Activated CD4-positive, alpha-beta T cell treated with anti-CD3 and anti-CD28 coated beads for 36 hours (primary cell): ENCODE results near the gene CAMKMT. TPM values are rescaled to one million over a fixed set of nuclear protein-coding genes. Genes with fewer than 3 reads are reported as not detected.

Experiments
- ATAC-seq: fragments of 200-7000 bp; cut with Tn5 transposase; one replicate; pipeline ENCODE4 v1.10.0; 2021; ENCODE audit warnings: mild to moderate bottlenecking, moderate library complexity
- CTCF ChIA-PET: fragments of 350-600 bp; sonication (Branson Sonifier 250); formaldehyde crosslinking; loops from one replicate; lab custom pipeline; 2021; ENCODE audit warnings: antibody characterized with exemption; lab: Charles Lee
- POLR2A ChIA-PET: fragments of 350-600 bp; sonication (Branson Sonifier 250); formaldehyde crosslinking; loops from one replicate; lab custom pipeline; 2021; ENCODE audit warnings: antibody characterized with exemption, inconsistent platforms; lab: Charles Lee
- DNase-seq: peaks from one replicate; pipeline ENCODE4 v3.0.0-alpha.2; 2020
- H3K27ac Mint-ChIP-seq: one replicate; pipeline ENCODE4 v1.8.0; 2021; ENCODE audit warnings: mixed read lengths
- H3K27me3 Mint-ChIP-seq: one replicate; pipeline ENCODE4 v1.8.0; 2021; ENCODE audit warnings: mixed read lengths
- H3K36me3 Mint-ChIP-seq: one replicate; pipeline ENCODE4 v1.8.0; 2021; ENCODE audit warnings: low read depth, mixed read lengths
- H3K4me1 Mint-ChIP-seq: one replicate; pipeline ENCODE4 v1.8.0; 2021; ENCODE audit warnings: mixed read lengths
- H3K4me3 Mint-ChIP-seq: one replicate; pipeline ENCODE4 v1.8.0; 2021; ENCODE audit warnings: mild to moderate bottlenecking, moderate library complexity, mixed read lengths
- H3K9me3 Mint-ChIP-seq: one replicate; pipeline ENCODE4 v1.8.0; 2021; ENCODE audit warnings: low read depth, mixed read lengths
- intact Hi-C, 2 experiments: fragments of 100-400 bp; cut with DNase I in 1 of 2; cut with micrococcal nuclease in 1 of 2; formaldehyde crosslinking; loops; one replicate each; pipeline versions ENCODE4 v1.14.2 to v1.15.1; 2022 to 2024; cut with DNase I, micrococcal nuclease
- total RNA-seq, 2 experiments: library from RNA; stranded (reverse); gene quantifications; one replicate each; pipeline ENCODE4 v1.2.3, GENCODE V29; 2021

The CAMKMT gene
- total RNA-seq, 2 experiments from 2014 or later, result 10.8 to 13.3 TPM

DNA sequence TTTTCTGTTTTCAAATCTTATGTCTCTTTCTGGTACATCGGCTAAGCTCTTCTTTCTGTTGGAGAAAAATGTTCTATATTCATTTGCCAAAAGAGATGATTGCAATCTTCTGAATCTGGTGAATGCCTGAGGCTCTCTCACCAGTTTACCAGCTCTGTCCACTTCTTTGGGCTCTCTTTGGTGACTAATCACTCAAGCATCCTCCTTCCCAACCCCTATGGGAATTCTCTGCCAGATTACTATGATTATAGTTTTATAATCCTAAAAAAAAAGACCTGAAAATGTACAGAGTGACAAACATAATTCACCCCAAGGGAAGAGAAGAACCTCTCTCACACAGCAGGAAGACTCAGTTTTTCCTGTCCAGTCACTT is 187.3 kb downstream of the CAMKMT start:
- Mint-ChIP-seq H3K27ac (no peak overlapping the region), H3K4me1 (peaks cover 17% of the 10 kb centered on the region), H3K9me3 (no peaks in the 10 kb centered on the region), H3K27me3 (no peaks in the 10 kb centered on the region), H3K36me3 (peaks cover 17% of the 10 kb centered on the region), H3K4me3 (no peak overlapping the region)
- DNase-seq, result no peak
- intact Hi-C loops, result no loop called here
- ATAC-seq, result no peak
- POLR2A ChIA-PET, result no interaction called here
- CTCF ChIA-PET, result interaction anchor here (1.0 to 1.7 kb wide), 2 partner anchors 17 to 70 kb away, joined by 4 to 6 read pairs; no protein-coding TSS in a partner anchor

DNA sequence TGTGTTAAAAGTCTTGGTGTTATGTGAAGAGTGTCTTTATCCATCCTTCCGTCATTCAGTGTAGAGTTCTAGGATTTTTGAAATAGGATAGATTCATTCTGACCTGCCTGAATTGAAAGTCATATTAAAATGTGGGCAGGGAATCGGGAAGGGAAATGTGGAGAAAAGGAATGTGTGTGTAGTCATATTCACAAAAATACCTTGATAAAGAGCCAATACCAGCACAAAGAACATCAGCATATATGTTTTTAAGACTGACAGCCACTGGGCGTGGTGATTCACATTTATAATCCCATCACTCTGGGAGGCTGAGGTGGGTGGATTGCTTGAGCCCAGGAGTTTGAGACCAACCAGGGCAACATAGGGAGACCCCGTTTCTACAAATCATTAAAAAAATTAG is 188.1 kb downstream of the CAMKMT start:
- Mint-ChIP-seq H3K27ac (no peak overlapping the region), H3K9me3 (no peaks in the 10 kb centered on the region), H3K27me3 (no peaks in the 10 kb centered on the region), H3K4me1 (peaks cover 17% of the 10 kb centered on the region), H3K4me3 (no peak overlapping the region), H3K36me3 (peaks cover 21% of the 10 kb centered on the region)
- intact Hi-C loops, result loop anchor here (2.0 kb wide), 2 partner anchors 29 to 67 kb away; no protein-coding TSS in a partner anchor
- no peak for ATAC-seq
- ChIA-PET POLR2A (no interaction called here), CTCF (no interaction called here)
- no peak for DNase-seq

DNA sequence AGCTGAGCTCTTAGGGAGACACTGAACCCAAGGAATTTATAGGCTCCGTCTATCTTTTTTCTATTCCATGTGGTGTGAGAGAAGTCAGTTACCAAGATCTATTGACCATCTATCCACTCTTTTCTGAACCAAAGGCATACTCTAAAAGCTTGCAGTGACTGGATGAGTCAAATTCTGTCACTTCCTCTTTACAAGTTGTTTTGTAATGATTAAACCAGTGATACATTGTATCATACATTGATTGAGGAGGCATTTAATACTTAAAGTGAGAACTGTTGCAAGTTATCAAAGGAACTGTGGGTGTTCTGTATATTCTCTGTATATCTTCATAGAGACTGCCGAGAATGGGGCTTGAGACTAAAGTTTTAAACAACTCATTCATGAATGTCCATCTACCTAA is 188.8 kb downstream of the CAMKMT start:
- Mint-ChIP-seq H3K27ac (peak overlapping the region; percentile 39), H3K9me3 (no peaks in the 10 kb centered on the region), H3K27me3 (no peaks in the 10 kb centered on the region), H3K4me3 (no peak overlapping the region), H3K36me3 (peaks cover 22% of the 10 kb centered on the region), H3K4me1 (peaks cover 17% of the 10 kb centered on the region)
- intact Hi-C loops, result loop anchor here (2.0 kb wide), 2 partner anchors 28 to 66 kb away; no protein-coding TSS in a partner anchor
- ATAC-seq, result peak; percentile 92
- ChIA-PET POLR2A (no interaction called here), CTCF (no interaction called here)
- no peak for DNase-seq

DNA sequence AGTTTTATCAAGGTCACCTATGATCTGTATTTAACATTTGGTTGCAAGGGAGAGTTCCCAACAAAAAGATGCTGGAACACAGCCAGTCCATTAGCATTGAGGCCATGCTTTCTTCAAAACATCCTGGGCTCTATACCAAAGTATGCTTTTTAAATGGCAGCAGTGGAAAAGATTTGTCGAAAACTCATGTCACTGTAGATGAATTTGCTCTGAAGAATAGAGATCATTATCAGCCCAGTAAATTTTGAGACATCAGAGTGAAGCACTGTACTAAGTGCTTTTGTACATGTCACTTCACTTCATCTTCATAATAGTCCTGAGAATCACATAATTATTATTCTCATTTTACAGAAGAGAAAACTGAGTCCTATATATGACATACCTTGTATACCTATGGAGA is 189.8 kb downstream of the CAMKMT start:
- DNase-seq, result no peak
- Mint-ChIP-seq H3K4me1 (peaks cover 17% of the 10 kb centered on the region), H3K27me3 (no peaks in the 10 kb centered on the region), H3K36me3 (peaks cover 22% of the 10 kb centered on the region), H3K27ac (no peak overlapping the region), H3K9me3 (no peaks in the 10 kb centered on the region), H3K4me3 (no peak overlapping the region)
- ChIA-PET CTCF (no interaction called here), POLR2A (no interaction called here)
- ATAC-seq, result no peak
- intact Hi-C loops, result loop anchor here (2.0 kb wide), 2 partner anchors 27 to 65 kb away; no protein-coding TSS in a partner anchor

DNA sequence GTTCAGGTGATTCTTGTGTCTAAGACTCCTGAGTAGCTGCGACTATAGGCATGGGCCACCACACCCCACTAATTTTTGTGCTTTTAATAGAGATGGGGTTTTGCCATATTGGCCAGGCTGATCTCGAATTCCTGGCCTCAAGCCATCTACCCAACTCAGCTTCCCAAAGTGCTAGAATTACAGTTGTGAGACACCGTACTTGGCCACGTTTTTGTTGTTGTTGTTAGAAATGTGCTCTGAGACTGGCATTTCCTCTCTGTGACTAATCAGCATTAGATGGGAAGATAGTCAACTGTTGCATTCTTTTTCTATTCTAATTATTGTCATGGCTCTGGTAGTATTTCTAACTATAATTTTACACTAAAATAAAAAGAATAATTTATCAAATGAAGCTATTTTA is 191.7 kb downstream of the CAMKMT start:
- peaks cover 31% of the 10 kb centered on the region for H3K36me3 Mint-ChIP-seq
- intact Hi-C loops, result no loop called here
- no peaks in the 10 kb centered on the region for H3K27me3 Mint-ChIP-seq
- H3K4me1 Mint-ChIP-seq, result peaks cover 17% of the 10 kb centered on the region
- no peak overlapping the region for H3K4me3 Mint-ChIP-seq
- ATAC-seq (no peak), DNase-seq (no peak)
- ChIA-PET POLR2A (no interaction called here), CTCF (interaction anchor here (1.2 kb wide), 1 partner anchor 74 kb away, joined by 3 read pairs; no protein-coding TSS in a partner anchor)
- H3K27ac Mint-ChIP-seq, result no peak overlapping the region
- no peaks in the 10 kb centered on the region for H3K9me3 Mint-ChIP-seq

DNA sequence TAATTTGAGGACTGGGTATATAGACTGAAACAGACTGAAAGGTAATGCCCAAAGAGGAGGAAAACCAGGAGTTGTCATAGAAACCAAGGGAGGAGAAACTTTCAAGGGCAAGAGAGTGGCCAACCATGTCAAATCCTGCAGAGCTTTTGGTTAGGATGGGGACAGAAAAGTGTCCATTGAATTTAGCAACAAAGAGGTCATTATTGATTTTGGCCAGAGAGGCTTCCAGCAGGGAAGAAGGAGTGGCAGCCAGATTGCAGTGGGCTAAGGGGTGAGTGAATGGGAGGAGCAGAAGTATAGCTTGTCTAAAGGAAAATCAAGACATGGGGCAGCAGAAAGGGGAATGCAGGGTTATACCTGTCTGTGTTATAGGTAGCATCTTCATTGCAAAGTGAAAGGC is 194.0 kb downstream of the CAMKMT start:
- Mint-ChIP-seq H3K27me3 (no peaks in the 10 kb centered on the region), H3K27ac (no peak overlapping the region), H3K36me3 (peaks cover 22% of the 10 kb centered on the region), H3K4me3 (no peak overlapping the region), H3K9me3 (no peaks in the 10 kb centered on the region), H3K4me1 (peaks cover 3% of the 10 kb centered on the region)
- DNase-seq (no peak), ATAC-seq (no peak)
- POLR2A ChIA-PET, result no interaction called here
- intact Hi-C loops, result no loop called here
- CTCF ChIA-PET, result no interaction called here

DNA sequence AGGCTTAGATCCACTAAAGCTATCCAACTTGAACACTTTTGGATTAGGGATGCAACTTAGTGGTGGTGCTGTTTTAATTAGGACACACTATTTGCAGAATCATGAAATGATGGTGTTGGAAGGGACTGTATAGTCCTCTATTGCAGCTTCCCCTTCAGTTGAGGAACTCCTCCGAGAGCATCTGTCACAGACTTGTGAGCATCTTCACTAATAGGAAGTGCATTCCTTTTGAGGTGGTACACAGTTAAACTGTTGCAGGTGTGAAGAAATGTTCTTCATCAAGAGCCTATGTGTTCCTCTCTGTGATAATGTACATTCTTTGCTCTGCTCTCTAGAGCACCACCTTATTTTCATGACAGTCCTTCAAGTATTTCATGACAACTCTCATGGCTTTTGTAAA is 197.4 kb downstream of the CAMKMT start:
- Mint-ChIP-seq H3K9me3 (no peaks in the 10 kb centered on the region), H3K4me1 (no peaks in the 10 kb centered on the region), H3K4me3 (no peak overlapping the region), H3K36me3 (peaks cover 20% of the 10 kb centered on the region), H3K27me3 (no peaks in the 10 kb centered on the region), H3K27ac (no peak overlapping the region)
- POLR2A ChIA-PET, result no interaction called here
- DNase-seq, result no peak
- ATAC-seq, result no peak
- CTCF ChIA-PET, result interaction anchor here (0.6 to 1.5 kb wide), 5 partner anchors 12 to 367 kb away, joined by 3 to 4 read pairs (median 3); no protein-coding TSS in a partner anchor
- intact Hi-C loops, result no loop called here

DNA sequence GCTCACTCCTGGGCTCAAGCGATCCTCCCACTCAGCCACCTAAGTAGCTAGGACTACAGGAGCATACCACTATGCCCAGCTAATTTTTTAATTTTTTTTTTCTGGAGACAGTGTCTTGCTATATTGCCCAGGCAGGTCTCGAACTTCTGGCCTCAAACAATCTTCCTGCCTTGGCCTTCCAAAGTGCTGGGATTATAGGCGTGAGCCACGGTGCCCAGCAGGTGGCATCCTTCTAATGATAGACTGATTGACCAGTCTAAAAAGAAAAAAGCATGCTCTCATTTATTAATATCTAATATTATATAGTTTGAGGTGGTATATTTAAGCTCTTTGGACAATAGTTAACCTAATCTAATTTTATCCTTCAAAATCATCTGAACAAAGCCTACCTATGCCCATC is 198.6 kb downstream of the CAMKMT start:
- no peak overlapping the region for H3K4me3 Mint-ChIP-seq
- H3K9me3 Mint-ChIP-seq, result no peaks in the 10 kb centered on the region
- ChIA-PET CTCF (interaction anchor here (0.5 to 1.5 kb wide), 7 partner anchors 10 to 347 kb away, joined by 3 to 4 read pairs (median 3); no protein-coding TSS in a partner anchor), POLR2A (interaction anchor here (0.7 kb wide), 1 partner anchor 395 kb away, joined by 3 read pairs; no protein-coding TSS in a partner anchor)
- DNase-seq, result peak; percentile 46
- H3K36me3 Mint-ChIP-seq, result peaks cover 16% of the 10 kb centered on the region
- intact Hi-C loops, result loop anchor here in 1 of 2 experiments (1.0 kb wide), 1 partner anchor 395 kb away; no protein-coding TSS in a partner anchor
- no peak for ATAC-seq
- H3K27ac Mint-ChIP-seq, result no peak overlapping the region
- no peaks in the 10 kb centered on the region for H3K27me3 Mint-ChIP-seq
- H3K4me1 Mint-ChIP-seq, result no peaks in the 10 kb centered on the region

DNA sequence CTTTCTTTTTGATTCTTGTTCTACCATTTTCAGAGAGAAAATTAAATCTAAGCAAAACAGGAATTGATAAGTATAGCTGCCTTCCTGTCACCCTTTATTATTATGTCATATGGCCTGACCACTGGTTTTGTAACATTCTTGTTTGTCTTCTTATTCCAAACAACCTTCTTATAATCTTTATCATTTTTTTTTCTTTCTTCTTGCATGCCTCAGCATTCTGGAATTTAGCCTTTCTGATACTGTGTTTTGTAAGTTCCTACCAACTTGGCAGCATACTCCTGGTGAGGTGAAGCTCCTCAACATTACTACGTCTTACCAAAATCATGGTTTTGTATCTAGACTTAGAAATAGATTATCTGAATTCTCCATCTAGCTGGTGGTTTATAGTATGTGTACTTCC is 199.2 kb downstream of the CAMKMT start:
- POLR2A ChIA-PET, result interaction anchor here (0.6 kb wide), 1 partner anchor 408 kb away, joined by 3 read pairs; no protein-coding TSS in a partner anchor
- Mint-ChIP-seq H3K36me3 (peaks cover 16% of the 10 kb centered on the region), H3K27ac (no peak overlapping the region), H3K9me3 (no peaks in the 10 kb centered on the region), H3K4me1 (no peaks in the 10 kb centered on the region), H3K27me3 (no peaks in the 10 kb centered on the region), H3K4me3 (no peak overlapping the region)
- intact Hi-C loops, result loop anchor here in 1 of 2 experiments (1.0 kb wide), 1 partner anchor 394 kb away; no protein-coding TSS in a partner anchor
- DNase-seq, result no peak
- no peak for ATAC-seq
- CTCF ChIA-PET, result interaction anchor here (0.6 to 1.2 kb wide), 2 partner anchors 36 to 81 kb away, joined by 3 to 4 read pairs; no protein-coding TSS in a partner anchor

DNA sequence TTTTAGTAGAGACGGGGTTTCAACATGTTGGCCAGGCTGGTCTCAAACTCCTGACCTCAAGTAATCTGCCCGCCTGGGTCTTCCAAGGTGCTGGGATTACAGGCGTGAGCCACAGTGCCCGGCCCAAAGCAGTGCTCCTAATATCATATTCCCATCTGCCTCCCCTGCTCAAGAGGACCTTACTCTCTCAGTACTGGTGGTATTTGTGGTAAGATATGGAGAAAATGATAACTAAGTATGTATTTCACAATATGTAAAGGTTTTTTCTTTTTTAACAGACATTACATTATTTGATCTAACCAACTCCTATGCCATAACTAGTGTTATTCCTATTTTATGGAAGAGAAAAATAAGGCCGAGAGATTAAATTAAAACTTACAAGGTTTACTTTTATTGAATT is 201.0 kb downstream of the CAMKMT start:
- Mint-ChIP-seq H3K4me1 (peaks cover under 1% of the 10 kb centered on the region), H3K9me3 (no peaks in the 10 kb centered on the region), H3K36me3 (peaks cover 10% of the 10 kb centered on the region), H3K4me3 (no peak overlapping the region), H3K27ac (no peak overlapping the region), H3K27me3 (no peaks in the 10 kb centered on the region)
- intact Hi-C loops, result no loop called here
- ChIA-PET CTCF (no interaction called here), POLR2A (no interaction called here)
- DNase-seq (no peak), ATAC-seq (no peak)

DNA sequence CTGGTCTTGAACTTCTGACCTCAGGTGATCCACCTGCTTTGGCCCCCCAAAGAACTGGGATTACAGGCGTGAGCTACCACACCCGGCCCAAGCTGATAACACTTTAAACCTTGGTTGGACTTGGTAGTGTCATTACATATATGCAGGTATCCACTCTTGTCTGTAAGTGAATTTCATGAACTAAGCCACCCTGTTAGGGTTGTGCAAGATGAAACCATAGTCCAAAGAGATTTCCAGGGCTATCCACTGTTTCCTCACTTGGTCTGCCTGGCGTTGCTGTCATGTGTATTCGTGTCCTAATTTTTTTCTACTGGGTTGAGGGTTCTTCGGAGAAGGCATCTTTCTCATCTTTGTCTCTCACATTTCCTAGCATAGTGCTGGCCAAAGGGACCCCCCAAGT is 203.0 kb downstream of the CAMKMT start:
- no peak overlapping the region for H3K27ac Mint-ChIP-seq
- H3K36me3 Mint-ChIP-seq, result peaks cover 6% of the 10 kb centered on the region
- no peaks in the 10 kb centered on the region for H3K27me3 Mint-ChIP-seq
- no peak overlapping the region for H3K4me3 Mint-ChIP-seq
- ATAC-seq (no peak), DNase-seq (no peak)
- intact Hi-C loops, result no loop called here
- H3K4me1 Mint-ChIP-seq, result peaks cover 15% of the 10 kb centered on the region
- no peaks in the 10 kb centered on the region for H3K9me3 Mint-ChIP-seq
- ChIA-PET POLR2A (no interaction called here), CTCF (interaction anchor here (1.1 kb wide), 1 partner anchor 205 kb away, joined by 3 read pairs; no protein-coding TSS in a partner anchor)

DNA sequence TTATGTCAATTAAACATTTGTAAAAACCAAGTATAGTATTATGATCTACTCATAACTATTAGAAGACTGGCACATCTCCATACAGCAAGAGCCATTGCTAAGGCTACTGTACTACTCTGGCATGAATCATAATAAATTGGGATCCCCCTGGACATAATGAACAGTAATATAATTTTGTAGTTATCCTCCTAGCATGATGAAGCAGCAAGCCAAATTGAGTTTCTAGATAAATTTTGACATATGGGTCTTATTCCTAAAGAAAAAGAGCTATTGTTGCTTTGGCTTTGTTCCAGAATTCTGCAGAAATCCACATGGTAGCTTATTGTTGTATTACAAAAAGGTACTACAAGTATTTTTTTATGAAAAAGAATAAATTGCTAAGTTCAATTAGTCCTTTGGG is 204.3 kb downstream of the CAMKMT start:
- no peaks in the 10 kb centered on the region for H3K9me3 Mint-ChIP-seq
- no peak for DNase-seq
- ChIA-PET POLR2A (interaction anchor here (0.5 kb wide), 1 partner anchor 44 kb away, joined by 3 read pairs; no protein-coding TSS in a partner anchor), CTCF (no interaction called here)
- H3K4me3 Mint-ChIP-seq, result no peak overlapping the region
- ATAC-seq, result no peak
- H3K27me3 Mint-ChIP-seq, result no peaks in the 10 kb centered on the region
- intact Hi-C loops, result no loop called here
- H3K4me1 Mint-ChIP-seq, result peaks cover 28% of the 10 kb centered on the region
- peaks cover 6% of the 10 kb centered on the region for H3K36me3 Mint-ChIP-seq
- no peak overlapping the region for H3K27ac Mint-ChIP-seq
